ENCODE data around the gene NMNAT3.
"Not testable (repeated sequence)": the region's sequence is repeated elsewhere in the genome, so short reads cannot be mapped to it uniquely, and the experiment has no call there.

NMNAT3 gene

DNA sequence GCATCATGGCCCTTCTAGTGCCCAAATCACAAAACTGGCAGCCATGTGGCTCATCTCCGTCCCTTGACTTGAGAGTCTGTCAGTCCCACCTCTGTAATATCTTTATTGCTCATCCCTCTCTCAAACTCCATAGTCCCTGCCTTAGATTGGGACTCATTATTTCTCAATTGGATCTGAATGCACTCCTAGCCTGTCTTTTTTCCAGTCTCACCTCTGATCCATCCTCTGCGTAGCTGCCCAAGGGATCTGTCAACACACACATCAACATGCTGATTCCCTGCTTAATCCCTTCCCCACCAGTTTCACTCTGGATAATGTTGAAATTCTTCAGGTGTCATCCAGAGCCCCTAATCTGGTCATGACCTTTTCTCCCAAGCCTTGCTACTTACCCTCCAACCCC lies 39.3 kb downstream of the NMNAT3 start:
- FAIRE-seq: no peak
- DNase-seq (ENCODE audit: low spot score): no peak

GRCh38 chr3:139636511-139636910 lies 41.3 kb downstream of the NMNAT3 start:
- no peak for FAIRE-seq

GRCh38 chr3:139634111-139634635 lies 43.6 kb downstream of the NMNAT3 start:
- FAIRE-seq (no peak), DNase-seq (ENCODE audit: low spot score) (no peak)

More at GRCh38 chr3:139636511-139636910, 41.3 kb downstream of the NMNAT3 start:
- no peak for DNase-seq (ENCODE audit: low spot score)

DNA sequence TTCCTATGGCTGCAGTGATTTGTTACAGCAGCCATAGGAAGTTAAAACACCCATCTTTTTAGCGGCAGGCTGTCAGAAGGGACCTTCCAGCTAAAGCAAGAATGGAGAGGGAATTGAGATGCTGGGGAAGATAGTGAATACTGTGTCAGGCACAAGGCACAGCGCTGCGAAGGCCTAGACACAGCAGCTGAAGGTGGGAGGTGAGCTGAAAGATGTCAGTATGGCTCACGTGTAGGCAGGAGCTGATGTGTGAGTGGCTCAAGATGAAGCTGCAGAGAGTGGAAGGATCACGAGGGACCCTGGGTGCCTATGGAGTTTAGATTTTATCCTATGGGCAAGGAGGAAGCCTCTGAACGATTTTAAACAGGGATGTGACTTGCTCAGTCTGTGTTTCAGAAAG lies 44.3 kb downstream of the NMNAT3 start:
- DNase-seq (ENCODE audit: low spot score) (no peak), FAIRE-seq (no peak)

DNA sequence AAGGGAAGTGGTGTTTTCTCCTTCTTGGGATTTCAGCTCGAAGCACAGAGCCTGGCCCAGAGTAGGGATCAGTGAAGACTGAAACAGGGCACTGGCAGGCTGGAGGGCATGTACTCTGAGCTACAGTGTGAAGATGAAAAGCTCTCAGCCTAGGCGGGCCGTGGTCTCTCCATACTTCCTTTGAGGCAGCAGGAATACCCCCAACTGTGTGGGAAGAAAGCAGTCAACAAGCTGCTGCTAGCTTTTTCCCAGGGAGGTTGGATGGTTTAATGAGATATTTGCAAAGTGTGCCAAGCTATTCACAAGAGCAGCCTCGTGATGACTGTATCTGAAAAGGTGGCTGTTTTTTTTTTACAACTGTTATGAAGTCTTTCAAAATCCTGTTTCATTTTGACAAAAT lies 47.2 kb downstream of the NMNAT3 start:
- FAIRE-seq (no peak), DNase-seq (ENCODE audit: low spot score) (no peak)

- FAIRE-seq (no peak), DNase-seq (ENCODE audit: low spot score) (no peak)
Observed at GRCh38 chr3:139629033-139629432, 48.7 kb downstream of the NMNAT3 start.

GRCh38 chr3:139627759-139628158 lies 50.0 kb downstream of the NMNAT3 start:
- DNase-seq (ENCODE audit: low spot score) (no peak), FAIRE-seq (no peak)

GRCh38 chr3:139620438-139620837 lies 57.3 kb downstream of the NMNAT3 start:
- DNase-seq (ENCODE audit: low spot score): no peak

DNA sequence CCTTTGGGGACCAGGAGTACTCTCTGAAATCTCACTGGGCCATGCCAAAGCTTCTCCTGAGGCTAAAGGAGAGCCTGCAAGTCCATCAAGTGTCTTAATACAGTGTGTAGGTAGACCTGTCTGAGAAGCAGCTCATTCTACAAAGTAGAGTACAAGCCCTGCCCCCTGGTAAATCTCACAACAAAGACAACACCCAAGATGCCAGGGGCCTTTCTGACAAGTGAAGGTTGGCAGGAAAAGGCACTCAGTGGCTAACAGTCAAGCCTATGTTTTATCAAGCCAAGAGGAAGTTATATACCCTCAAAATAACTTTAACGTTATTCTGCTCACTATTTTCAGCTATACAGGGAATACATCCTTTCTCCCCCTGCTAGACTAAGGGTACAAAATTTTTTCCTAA lies 58.3 kb downstream of the NMNAT3 start:
- DNase-seq (ENCODE audit: low spot score): no peak

More at GRCh38 chr3:139620438-139620837, 57.3 kb downstream of the NMNAT3 start:
- FAIRE-seq: no peak

DNA sequence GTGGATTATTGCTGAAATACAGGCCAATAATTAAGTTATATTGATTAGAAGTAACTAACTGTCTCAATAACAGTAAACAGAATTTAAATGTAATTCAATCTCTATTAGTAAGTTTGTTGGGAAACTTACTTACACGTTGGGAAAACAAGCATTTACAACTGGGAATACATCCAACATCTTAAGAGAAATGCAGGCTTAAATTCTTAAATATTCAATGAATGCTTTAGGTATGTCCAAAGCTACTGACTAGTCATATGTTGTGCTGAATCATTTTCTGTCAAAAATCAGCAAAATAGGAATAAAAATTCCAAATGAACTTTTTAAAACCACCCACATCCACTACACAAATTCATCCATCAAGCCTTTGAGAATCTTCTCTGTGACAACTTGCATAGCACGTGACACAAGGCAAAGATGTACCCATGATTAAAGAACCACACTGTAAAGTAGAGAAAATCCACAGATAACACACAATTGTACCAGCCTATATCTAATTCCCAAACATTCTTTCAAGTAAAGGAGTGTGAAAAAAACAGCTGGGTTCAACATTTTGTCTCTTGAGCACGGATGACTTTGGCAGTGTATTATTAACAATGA lies 60.0 kb downstream of the NMNAT3 start:
- no peak for DNase-seq (ENCODE audit: low spot score)
- FAIRE-seq: no peak

More for the DNA sequence above, 58.3 kb downstream of the NMNAT3 start:
- no peak for FAIRE-seq

DNA sequence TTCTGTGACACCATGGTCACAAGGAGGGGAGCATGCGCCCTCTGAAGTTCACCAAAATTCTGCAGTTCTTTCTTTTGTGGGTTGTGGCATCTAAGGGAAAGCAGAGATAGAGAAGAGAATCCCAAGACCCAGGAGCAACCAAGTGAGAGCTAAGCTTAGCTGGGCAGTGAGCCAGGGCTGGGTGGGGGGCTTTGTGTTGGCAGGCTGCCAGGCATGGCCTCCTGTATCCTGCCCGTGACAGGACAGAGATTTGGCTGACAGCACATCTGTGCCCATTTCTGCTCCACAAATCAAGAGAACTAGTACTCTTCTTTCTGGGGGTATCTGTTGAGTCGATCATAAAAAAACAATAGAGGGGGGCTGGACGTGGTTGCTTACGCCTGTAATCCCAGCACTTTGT lies 66.2 kb downstream of the NMNAT3 start:
- FAIRE-seq (no peak), DNase-seq (ENCODE audit: low spot score) (no peak)

DNA sequence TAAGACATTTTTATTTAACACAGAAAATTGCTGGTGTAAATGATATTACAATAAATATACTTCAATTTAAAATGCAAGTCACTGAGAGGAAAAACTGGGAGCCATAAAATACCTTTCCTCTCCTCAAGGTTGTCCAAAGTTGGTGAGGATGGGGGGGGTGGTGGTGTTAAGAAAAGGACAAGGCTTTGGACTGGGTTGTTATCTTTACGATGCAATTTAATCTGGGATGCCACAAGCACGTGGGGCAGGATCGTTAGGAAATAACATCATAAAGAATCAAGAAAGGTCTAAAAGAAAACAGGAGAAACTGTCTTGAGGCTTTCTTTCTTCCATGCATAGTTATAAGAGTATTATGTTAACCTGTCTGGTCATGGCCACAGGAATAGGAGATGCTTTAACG lies 66.9 kb downstream of the NMNAT3 start:
- FAIRE-seq: no peak
- DNase-seq (ENCODE audit: low spot score): no peak

DNA sequence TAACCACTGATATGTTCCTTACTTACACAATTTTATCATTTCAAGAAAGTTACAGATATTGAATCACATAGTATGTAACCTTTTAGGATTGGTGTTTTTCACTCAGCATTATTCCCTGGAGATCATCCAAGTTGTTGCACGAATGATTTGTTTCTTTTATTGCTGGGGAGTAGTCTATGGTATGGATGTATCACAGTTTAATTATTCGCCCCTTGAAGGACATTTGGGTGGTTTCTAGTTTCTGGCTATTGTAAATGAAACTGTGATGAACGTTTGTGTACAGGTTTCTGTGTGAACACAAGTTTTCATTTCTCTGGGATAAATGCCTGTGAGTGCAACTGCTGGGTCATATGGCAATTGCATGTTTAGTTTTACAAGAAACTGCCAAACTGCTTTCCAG lies 68.8 kb downstream of the NMNAT3 start:
- no peak for DNase-seq (ENCODE audit: low spot score)
- FAIRE-seq: no peak

DNA sequence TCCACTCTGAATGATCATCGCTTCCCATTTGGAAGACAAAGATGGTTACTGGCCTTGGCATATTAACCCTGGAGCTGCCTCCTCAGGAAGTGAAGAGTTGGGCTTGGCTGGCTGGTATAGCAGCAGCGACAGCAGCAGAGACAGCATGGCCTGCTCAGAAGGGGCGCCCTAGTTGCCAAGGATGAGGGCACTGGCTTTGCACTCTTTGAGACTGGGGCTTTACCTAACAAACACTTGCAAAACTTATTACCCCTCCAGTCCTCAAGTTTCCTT lies 69.7 kb downstream of the NMNAT3 start:
- DNase-seq (ENCODE audit: low spot score): no peak
- FAIRE-seq: no peak

- DNase-seq (ENCODE audit: low spot score) (no peak), FAIRE-seq (no peak)
Observed at GRCh38 chr3:139607257-139608107, 70.3 kb downstream of the NMNAT3 start.

- FAIRE-seq (no peak), DNase-seq (ENCODE audit: low spot score) (no peak)
Observed at GRCh38 chr3:139602003-139602402, 75.8 kb downstream of the NMNAT3 start.

DNA sequence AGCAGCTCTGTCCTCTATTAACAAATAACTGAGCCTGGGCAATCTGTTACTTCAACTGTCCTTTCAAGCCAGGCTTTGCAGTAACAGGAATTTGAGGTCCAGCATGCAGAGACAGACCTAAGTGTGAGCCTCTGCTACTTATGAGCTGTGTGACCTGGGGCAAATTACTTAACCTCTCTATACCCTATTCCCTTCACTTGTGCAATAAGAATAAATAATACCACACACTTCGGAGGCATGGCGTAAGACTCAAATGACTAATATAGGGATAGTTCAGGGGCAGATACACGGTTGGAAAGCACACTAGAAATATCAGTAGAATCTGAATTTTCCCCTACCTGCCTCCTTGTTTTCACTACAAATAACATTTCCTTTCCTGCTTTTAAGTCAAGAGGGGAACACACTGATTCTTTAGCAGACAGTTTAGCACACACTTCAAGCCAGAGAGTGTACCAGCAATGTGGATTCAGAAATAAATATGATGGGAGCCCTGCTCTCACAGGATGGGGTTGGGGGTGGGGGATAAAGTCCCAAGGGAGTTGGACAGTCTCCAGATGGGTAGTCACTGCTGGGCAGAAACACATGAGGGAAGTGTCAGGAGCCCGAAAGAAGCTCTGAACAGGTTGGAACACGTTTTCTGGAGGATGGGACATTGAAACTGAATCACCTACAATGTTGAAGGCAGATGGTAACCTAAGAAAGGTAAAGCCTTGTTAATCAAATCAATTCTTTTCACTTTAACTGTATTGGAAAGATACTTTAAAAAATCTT lies 76.4 kb downstream of the NMNAT3 start:
- FAIRE-seq (no peak), DNase-seq (ENCODE audit: low spot score) (no peak)

DNA sequence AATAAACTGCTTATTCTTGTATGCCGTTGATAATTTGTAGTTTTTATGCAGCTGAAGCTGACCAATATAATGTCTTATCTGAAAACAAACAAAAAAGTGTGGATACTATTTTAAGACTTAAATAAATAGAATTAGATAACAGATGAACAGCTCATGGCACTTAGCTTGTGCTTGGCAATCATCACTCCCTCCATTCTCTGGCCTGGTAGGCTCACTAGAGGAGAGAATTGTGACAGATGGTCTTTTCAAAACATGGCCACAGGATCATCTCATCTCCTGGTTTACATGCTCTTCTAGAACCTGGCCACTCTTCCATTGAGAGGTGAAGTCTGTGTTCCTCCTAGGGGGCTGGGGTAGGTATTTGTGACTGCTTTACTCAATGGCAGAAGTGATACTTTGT lies 79.8 kb downstream of the NMNAT3 start:
- FAIRE-seq (no peak), DNase-seq (ENCODE audit: low spot score) (no peak)

- DNase-seq (ENCODE audit: low spot score); FAIRE-seq: not testable (repeated sequence)
Observed at GRCh38 chr3:139591186-139591585, 86.6 kb downstream of the NMNAT3 start.

DNA sequence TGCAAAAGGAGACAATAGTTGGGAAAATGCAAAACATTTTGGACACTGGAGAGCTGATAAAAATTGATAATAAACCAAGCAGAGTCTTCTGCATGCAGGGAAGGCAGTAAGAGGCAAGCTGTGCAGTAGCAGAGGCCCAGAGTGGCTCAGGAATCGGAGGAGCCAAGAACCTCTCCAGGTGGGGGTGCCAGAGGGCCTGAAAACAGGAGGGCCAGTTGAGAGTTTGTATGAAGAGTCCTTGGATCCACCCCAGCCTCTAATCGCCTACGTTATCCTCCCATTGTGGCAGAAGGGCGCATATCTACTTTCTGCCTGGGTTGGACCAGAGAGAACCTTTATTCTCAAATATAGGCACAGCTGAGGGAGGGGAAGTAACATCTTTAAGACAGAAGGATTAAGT lies 89.3 kb downstream of the NMNAT3 start:
- FAIRE-seq: no peak
- DNase-seq (ENCODE audit: low spot score): no peak

DNA sequence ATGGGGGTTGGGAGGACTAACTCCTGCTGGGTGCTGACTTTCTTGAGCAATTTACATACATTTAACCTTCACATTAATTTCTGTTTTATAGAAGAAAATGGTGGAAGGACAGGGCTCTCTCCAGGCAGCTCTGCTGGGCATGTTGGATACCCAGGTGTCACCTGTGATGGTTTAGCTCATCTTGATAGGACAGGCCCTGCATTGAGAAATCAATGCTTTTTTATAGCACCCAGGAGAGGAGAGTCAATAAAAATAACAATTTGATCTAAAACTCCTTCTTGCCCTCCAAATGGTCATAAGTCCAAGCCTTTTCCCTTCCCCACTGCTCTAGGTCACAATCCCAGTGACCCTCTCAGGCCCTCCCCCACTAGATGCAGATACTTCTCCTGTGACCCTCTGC lies 90.0 kb downstream of the NMNAT3 start:
- DNase-seq (ENCODE audit: low spot score): no peak
- no peak for FAIRE-seq

DNA sequence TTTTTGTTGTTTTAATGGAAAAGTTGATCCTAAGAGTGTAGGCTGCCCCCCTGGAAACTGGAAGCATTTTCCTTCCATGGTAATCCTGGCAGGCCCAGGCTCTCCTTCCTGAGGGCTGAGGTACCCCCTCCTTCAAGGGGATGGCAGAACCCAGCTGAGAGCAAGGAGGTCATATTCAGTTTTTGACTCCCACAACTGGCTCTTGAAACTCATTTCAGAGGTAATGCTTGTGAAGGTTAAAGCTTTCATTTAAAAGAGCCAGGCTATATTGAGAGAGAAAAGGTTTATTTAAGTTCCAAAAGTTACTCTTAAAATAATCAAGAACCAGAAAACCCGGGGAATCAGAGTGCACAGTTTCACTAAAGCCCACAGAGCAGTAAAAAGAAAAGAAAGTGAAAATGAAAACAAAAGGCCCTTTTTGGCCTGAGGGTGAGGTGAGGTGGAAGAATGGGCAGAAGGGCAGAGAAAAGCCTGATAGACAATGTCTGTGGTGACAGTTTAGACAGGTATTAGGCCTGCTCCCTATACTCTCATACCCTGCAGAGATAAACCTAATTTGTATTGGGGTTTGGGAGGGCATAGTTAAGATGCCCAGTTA lies 91.3 kb downstream of the NMNAT3 start:
- no peak for DNase-seq (ENCODE audit: low spot score)
- FAIRE-seq: no peak
